GM18951 (cell line): Measurements from ENCODE around the gene LINC00305.

Source experiments
- POLR2A ChIP-seq: IDR thresholded peaks from 4 replicates; pipeline ENCODE4 v1.6.1; 2011; ENCODE audit warnings: mild to moderate bottlenecking; ENCODE audit not compliant: insufficient read length, insufficient read depth; ENCODE audit errors: extremely low read depth
- in situ Hi-C: fragments of 300-500 bp; cut with MboI; formaldehyde crosslinking; loops from one replicate; pipeline ENCODE4 v1.12.0; 2022; ENCODE audit warnings: low sequenced_read_pairs, mixed read lengths, inconsistent platforms; ENCODE audit not compliant: unreplicated experiment

Gene LINC00305

DNA sequence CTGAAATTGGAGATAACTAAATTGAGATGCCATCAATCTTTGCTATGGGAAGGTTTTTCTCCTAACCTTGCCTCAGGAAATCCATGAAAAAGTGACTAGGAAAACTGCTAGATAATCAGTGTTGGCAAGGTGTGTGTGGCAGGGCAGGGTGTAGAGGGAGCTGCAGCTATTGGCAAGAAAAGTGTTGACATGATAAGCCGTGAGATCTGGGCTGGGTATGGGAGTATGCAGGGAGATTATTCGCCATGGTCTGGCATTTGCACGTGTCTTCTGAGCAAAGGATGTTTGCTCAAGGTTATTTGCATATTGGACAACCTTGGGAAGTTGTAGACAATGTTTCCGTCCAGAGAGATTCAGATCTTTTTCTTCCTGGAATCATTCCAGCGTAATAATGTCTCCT lies 104.3 kb downstream of the LINC00305 start:
- TF ChIP-seq POLR2A = no peak
- in situ Hi-C loops = loop anchor here (25.0 kb wide), 1 partner anchor 368 kb away; no protein-coding TSS in a partner anchor

DNA sequence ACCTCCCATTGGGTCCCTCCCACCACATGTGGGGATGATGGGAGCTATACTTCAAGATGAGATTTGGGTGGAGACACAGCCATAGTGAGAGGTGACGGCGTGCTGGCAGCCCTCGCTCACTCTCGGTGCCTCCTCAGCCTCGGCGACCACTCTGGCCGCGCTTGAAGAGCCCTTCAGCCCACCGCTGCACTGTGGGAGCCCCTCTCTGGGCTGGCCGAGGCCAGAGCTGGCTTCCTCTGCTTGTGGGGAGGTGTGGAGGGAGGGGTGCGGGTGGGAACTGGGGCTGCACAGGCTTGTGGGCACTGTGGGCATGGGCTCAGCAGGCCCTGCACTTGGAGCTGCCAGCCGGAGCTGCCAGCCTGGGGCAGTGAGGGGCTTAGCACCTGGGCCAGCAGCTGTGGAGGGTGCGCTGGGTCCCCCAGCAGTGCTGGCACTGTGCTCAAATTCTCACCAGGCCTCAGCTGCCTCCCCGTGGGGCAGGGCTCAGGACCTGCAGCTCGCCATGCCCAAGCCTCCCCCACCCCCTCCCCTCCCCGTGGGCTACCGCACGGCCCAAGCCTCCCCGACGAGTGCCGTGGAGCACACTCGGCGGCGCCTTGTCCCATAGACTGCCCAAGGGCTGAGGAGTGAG lies 106.0 kb downstream of the LINC00305 start:
- no peak for TF ChIP-seq POLR2A
- in situ Hi-C loops = loop anchor here (25.0 kb wide), 1 partner anchor 369 kb away; no protein-coding TSS in a partner anchor

DNA sequence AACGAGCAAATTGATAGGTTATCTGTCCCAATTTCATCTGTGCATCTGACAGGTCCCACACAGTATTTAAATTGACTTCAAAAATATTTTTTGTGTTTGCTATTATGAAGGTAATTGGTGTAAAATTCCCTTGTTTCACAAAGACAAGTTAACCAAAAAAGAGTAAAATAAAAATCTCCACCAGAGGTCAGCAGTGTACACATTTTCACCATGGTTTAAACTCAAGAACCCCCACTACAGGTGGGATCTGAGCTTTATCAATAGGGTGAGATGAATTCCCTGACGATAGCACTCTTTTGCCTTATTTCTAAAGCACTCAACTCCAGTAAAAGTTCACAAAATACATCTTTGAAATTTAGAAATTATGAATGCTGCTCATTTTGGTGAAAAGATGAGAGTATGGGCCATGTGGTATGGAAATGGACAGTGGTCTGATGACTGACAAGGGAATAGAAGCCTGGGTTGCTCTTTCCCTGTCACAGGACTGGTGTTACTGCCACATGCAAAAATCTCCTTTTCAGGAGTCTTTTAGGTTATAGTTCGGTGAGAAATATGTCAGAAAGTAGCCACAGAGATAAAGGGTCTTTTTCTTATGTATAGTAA lies 111.0 kb downstream of the LINC00305 start:
- TF ChIP-seq POLR2A = no peak
- in situ Hi-C loops = loop anchor here (25.0 kb wide), 1 partner anchor 374 kb away; no protein-coding TSS in a partner anchor

DNA sequence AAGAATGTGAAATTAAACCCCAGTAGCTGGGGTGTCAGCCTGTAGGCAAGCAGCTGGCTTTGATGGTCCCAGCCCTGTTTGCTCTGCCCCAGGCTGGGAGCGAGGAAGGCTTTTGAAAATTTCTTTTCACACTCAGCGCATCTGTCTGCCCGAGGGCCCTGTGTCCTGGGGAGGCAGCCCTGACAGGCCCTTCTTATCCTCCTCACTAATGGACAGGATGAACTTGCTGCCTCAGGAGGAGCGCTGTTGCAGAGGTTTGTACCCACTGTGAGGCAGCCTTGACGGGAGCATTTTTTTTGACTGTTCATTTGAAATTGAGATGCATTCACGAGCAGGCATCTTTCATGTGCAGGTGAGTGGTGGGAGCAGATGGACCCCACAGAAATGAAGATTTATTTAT lies 116.6 kb downstream of the LINC00305 start:
- TF ChIP-seq POLR2A = no peak
- in situ Hi-C loops = loop anchor here (25.0 kb wide), 1 partner anchor 380 kb away; no protein-coding TSS in a partner anchor

DNA sequence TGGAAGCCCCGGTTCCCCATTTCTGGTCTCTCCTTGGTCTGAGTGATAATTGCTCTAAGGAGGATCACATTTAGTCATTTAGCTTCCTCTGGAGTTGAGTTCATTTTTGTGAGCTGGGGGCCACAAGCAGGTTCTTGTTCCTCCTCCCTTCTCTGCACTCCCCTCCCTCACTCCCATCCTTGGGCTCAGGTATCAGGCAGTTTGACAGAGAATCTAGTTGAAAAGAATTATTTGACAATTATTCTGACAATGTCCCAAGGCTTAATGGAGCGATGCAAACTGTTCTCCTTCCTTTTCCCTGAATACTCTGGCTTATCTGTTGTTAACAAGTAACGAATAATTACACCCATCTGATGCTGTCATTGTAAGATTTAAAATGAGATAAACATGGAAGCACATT lies 117.5 kb downstream of the LINC00305 start:
- TF ChIP-seq POLR2A = no peak

More for the DNA sequence above, 117.5 kb downstream of the LINC00305 start:
- in situ Hi-C loops = loop anchor here (25.0 kb wide), 1 partner anchor 381 kb away; no protein-coding TSS in a partner anchor
